SK-N-DZ (cell line): ENCODE measurements around the gene FBXW11.
A peak's percentile ranks its signal among the peaks of the same experiment; 100 is the strongest.

Experiments used
- DNase-seq: peaks from one replicate; pipeline ENCODE4 v3.0.0-alpha.2; 2015; ENCODE audit warnings: low spot score

The FBXW11 gene

DNA sequence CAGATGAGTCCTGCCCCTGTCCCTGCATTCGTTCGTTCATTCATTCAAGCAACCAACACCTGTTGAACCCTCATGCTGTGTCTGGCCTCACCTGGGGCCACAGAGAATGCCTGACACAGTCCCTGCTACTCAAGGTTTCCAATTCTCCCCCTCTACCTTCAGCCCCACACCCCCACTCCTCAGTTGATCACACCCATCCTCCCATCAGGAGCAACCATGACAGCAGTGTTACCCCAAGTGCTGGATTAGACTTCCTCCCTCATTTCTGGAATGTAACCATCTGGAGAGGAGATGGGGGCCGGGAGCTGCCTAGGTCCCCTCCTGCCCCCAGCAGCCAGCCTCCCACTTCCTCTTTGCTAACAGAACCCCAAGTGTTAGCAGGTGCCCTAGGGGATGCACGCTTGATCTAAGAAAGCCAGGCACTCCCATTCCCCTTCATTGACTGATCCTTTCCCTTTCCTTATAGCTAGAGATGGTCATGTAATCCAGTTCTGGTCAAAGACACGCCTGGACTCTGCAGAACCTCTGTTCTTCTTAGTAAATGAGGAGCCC is 163.6 kb downstream of the FBXW11 start:
- DNase-seq, result no peak

DNA sequence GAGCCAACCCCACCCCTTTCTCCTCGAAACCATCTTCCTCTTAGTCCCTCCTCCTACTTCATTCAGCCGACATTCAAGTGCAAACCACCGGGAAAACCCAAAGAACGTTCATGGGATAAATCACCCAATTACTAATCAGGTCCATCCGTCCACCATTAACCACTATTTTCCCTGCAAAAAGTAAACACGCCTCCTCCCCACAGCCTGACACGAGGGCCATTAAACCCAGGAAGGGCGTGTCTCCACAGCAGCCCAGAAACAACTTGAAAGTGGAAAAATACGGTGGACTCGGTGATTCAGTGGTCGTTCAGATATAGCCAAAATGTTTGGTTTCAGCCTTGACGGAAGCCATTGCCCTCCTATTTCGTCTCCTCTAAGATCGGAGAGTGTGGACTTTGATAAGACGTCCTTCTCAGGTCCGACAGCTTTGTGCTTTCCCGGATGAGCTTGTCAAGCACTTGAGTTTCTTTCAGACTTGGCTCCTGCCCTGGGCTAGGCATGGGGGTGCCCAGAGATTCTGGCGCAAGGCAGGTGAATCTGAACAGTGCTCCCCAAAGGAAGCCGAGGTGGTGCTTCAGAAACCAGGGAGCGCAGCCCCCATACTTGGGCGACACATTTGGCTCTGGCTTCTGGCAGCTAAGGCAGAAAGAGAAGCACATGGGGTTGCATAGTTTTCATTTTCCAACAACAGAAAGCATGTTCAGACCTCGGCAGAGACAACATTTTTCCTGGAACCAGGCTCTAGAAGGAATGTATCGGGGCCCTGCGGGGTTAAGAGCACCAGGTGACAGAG is 164.3 kb downstream of the FBXW11 start:
- no peak for DNase-seq

DNA sequence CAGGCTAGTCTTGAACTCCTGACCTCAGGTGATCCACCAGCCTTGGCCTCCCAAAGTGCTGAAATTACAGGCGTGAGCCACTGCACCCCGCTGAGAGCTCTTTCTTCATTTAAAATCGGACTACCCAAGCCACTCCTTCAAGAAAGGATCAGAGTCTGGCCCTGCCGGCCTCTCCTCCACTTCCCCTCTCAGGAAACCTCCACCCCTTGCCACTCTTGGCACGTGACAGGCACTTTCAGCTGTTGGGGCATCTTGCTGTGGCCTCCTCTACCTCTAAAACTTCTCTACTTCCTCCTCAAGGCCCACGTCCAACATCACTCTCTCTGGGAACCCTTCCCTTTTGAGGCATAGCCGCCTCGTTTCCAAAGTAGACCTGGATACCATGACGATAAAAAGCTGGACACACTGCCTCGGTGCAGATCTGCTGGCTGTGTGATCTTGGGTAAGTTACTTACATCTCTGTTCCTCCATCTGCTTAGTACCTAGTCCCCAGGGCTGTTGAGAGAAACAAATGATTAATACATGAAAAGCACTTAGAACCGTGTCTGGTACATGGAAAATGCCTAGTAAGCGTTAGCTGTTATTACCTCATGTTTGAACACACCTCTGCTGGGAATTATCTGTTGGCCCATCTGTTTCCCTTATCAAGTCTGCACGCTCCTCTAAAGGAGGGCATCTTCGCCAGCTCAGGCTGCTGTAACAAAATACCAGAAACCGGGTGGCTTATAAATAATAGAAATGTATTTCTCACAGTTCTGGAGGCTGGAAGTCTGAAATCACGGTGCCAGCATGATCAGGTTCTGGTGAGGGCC is 165.5 kb downstream of the FBXW11 start:
- no peak for DNase-seq

DNA sequence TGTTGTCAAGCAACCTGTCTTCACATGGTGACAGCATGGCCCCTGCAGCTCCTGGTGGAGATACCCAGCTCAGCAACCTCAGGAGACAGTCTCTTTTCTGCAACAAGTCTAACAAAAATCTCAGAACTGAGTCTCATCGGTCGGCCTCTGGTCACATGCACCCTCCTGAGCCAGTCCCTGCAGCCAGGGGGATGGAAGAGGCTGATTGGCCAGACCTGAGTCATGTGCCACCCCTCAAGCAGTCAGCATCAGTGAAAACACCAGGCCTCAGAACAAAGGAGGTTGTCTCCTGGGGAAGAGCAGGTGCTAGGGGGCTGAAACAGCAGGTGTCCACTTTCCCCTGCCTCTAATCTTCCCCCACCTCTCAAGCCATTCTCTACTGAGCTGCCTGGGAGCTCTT is 166.4 kb downstream of the FBXW11 start:
- DNase-seq, result peak; percentile 56

DNA sequence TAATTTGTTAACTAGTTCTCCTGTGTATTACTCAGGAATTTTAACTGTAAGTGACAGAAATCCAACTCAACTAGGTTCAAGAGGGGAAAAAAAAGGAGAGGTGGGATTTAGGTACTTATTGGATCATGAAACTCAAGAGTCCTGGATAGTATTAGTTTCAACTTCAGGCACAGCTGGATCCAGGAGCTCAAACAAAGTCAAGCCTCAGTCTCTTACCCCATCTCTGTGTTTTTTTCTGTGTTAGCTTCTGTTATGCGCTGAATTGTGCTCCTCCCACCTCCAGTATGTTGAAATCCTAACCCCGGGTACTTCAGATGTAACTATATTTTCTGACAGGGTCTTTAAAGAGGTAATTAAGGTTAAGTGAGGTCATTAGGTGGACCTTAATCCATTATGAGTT is 167.3 kb downstream of the FBXW11 start:
- no peak for DNase-seq

DNA sequence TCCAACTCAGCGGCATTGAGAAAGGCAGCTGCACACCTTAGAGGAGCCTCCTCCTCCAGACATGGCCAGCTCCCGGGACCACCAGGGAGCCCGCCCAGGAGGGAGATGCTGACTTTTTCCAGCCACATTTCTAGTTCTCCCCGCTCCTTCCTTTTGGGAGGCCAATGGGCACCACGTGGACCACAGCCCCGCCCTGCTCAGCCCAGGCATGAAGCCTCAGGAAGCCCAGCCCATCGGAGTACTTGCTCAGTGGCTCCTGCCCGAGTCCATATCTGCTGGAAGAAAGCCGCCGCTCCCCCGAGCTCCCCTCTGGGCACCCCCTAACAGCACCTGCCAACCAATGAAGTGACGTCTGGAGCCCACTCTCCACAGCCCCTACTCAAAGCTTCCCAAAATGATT is 168.4 kb downstream of the FBXW11 start:
- DNase-seq, result no peak

DNA sequence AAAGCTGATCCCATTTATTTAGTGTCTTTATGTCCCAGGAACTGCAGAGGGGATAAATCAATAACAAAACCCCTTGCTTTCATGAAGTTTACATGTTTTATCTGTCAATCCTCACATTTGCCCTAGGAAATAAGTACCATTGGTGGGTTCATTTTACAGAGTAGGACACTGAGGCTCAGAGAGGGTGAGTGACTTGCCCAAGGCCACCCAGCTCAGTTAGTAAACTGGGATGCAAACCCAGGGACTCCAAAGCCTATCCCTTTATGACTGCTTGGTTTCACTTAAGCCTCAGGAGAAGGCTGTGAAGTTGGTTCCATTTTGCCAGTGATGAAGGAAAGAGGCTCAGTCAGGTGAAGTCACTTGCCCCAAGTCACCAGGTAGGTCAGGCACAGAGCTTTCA is 168.9 kb downstream of the FBXW11 start:
- no peak for DNase-seq

DNA sequence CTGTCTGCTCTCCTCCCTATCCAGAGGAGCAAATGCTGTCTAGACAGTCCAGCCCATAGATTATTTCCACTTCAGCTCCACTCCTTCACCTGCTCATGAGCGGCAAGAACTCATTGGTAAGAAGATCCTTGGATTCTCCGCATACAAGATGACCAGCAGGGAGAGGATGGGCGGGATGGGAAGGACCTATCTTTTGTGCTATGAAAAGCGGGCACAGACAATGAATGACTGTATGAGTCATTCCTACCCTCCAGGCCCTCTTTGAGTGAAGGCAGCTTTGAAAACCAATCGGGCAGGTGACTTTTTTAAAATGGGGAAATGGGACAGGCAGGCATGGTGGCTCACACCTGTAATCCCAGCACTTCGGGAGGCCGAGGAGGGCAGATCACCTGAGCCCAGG is 171.4 kb downstream of the FBXW11 start:
- no peak for DNase-seq

DNA sequence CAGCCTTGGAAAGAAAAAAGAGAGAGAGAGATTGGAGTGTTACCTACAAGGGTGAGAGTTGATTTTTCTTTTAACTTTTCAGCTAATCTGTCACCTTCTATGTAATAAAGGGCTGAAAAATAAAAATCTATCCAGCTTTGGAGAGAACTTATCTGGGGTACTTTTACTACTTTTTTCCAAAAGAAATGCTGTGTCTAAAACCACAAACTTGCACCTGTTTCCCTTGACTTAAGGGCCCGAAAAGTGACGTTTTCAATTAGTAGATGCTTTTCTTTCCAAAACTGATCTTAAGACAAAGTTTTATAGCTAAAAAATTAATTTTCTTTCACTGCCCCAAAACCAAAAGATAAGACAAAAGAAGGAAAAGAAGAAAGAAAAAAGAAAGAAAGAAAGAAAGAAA is 172.0 kb downstream of the FBXW11 start:
- no peak for DNase-seq

DNA sequence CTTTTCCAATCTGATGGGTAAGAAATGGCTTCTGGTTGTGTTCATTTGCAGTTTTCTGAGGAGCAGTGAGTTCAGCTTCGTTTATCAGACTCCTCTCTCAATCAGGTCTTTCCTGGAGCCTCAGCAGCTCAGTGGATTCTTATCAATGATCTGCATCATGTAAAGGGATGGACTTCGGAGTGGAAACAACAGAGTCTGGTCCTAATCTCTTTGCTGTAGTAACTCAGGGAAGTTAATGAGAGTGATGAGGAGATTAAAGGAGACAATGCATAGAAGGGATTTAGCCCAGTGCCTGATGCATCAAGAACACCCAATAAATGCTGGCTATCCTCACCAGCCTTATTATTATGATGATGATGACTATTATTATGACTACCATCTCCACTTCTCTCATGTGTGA is 173.7 kb downstream of the FBXW11 start:
- DNase-seq, result peak; percentile 74

DNA sequence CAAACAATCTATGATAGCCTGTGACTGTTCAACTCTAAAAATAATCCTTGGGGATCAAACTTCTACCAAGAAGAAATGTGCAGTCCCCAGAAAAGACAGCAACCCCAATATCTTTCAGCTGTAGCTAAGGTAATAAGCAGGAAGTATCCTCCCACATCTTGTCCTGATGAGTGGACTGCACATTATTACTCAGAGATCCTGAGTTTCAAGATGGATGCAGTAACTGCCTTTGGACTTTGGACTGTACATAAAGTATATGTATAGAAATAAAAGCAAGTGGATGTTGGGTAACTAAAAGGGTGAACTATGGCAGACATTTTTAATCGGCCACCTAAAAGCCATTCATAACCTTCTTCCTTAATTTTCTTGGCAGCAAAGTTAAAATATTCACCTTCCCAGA is 175.8 kb downstream of the FBXW11 start:
- no peak for DNase-seq

DNA sequence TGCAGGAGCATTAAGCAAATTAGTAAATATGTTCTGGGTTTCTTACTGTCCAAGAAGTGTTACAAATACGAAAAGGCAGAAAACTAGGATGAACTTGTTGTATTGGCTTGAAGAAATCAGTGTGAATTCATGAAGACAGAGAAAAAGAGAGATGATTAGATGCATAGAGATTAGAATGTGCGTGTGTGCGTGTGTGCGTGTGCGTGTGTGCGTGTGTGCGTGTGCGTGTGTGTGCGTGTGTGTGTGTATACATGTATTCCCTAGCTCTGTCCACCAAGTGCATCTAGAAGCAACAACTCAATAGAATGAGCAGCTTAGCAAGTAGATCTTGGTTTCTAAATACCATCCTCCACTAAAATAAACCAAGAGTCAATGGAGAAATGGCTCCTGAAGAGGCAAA is 179.3 kb downstream of the FBXW11 start:
- no peak for DNase-seq

DNA sequence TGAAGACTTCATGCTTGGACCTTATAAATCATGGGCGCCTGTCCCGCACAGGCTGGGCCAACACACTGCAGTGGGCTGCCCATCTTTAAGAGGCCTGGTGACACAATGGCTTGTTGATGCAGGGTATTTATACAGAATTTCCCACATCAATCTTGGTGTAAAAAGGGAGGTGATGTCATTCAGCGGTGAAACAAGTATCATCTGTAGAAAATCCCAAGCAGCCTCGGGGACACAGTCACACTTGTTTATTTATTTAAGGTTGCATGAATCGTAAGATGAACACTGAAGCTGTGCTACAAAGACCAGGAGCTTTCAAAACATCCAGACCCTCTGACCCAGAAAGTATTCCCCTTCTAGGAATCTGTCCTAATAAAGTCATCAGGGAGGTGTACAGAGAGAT is 180.3 kb downstream of the FBXW11 start:
- no peak for DNase-seq

DNA sequence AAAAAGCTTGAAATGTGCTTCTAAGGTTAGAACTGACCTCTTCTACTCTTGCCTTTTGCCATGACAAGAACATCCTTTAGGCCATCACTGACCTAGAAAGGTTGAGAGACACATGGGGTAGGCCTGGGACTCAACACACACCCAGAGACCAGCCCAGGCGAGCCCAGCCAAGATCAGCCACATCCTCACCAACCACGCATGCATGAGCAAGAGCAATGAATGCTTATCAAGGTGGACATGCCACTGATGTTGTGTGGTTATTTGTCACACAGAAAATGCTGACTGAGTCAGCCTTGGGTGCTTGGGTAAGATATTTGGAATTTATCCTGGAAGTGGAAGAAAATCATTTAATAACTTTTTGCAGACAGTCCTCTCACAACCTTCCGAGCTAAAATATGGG is 181.4 kb downstream of the FBXW11 start:
- no peak for DNase-seq

DNA sequence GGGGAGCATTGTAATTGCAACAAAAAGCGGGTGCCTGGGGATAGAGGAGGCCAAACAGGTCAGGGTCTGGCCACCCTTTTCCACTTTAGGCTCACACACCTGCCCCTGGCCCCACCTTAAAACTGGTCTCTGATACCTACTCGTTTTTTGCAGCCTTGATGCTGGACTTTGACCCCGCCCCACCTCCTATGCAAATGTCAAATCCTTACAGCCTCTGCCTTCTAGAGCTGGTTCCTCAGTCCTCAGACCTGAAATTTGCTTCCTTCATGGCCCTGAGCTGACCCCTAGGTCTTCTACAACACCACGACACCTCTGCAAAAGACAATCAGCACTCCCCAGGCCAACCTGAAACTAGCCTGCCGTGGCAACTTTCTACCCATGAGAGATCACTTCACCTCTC is 183.2 kb downstream of the FBXW11 start:
- no peak for DNase-seq

DNA sequence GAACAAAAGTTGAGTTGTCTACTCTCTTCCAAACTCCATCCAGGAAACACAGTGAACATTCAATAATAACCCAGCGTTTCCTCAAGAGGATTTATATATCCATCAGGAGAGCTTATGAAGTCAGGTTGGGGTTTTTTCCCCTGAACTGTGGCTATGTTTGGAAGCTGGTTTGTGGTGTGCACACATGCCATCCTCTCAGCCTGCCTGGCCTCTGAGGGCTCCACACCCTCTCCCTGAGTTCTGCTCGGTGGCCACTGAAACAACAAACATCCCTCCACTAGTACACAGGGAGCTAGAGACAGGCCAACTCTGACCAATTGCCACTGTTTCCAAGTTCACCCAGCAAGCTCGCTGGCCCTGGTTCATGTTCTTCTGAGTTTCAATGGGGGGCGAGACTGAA is 185.2 kb downstream of the FBXW11 start:
- DNase-seq, result no peak

DNA sequence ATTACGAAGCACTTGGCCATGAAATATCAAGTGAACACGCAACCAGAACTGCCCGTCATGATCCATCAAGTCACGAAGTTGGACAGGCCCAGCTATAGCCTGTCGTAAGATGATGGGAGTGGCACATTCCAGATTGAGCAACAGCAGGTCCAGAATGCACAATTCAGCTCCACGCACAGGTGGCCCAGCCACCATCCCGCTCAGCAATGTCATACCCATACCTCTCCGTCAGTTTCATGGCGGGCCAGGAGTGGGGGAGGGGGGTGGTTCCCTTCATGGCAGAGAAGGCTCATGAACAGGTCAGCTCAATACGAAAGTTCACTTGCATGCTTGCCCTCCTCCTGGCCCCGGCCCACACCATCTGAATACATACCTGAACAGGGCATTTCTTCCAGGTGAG is 185.9 kb downstream of the FBXW11 start:
- DNase-seq, result no peak

DNA sequence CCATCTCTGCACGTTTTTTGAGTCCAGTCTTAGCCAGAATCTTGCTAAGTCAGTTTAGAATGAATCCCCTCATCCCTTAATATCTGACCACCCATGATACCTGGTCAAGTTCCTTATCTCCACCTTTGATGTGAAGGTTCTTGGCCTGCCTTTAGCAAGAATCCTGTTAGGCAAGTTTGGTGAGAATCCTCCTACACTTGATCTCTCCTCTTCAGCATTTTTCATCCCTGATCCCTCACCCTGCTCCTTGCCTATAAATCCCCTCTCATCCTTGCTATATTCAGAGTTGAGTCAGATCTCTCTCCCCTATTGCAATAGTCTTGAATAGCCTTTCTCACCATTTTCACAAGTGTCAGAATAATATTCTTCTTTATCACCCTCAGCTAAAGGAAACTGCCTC is 189.8 kb downstream of the FBXW11 start:
- DNase-seq, result no peak

DNA sequence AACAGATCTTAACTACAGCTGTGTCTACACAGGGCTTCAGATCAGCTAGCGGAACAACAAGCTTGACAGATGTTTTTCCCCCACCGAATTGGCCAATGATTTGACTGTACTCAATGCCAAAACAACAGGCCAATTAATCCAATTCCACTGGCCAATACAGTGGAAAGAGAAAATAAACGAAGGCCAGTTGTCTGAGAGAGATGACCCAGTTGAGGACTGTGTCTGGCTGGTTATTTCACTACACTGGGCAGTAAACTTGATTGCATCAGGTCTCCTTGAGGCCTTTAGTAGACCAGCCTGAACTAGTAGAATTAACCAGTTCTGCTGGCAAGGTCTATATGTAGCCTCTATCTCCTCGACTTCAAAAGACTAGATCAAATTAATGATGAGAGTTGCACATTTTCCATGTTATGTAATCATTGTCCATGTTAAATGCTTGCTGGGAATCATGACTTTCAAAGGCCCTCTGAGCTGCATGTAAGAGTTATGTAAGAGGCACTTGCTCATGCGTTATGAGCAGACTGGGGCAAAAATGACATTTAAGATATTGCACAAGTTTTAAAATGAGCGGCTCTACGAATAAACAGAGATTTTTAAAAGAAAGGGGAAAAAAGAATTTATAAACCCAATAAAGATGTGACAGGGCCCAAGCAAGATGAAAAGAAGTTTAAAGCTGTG is 192.5 kb downstream of the FBXW11 start:
- DNase-seq, result no peak

DNA sequence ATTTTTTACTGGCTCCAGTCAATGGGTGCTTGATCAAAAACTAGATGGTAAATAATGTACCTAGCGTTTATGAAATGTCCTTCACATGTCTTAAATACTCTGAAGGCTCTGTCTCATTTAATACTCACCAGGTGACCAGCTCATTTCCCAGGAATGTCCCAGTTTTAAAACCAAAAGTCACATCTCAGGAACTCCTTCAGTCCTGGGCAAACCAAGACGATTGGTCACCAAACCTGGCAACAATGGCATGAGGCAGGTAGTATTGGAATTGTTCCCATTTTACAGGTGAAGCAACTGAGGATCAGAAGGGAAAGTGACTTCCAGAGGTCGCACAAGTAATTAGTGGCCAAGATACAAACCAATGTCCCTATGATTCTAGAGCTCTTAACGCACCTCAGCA is 193.2 kb downstream of the FBXW11 start:
- no peak for DNase-seq
